ENCODE data around the gene SLC52A1.

DNA sequence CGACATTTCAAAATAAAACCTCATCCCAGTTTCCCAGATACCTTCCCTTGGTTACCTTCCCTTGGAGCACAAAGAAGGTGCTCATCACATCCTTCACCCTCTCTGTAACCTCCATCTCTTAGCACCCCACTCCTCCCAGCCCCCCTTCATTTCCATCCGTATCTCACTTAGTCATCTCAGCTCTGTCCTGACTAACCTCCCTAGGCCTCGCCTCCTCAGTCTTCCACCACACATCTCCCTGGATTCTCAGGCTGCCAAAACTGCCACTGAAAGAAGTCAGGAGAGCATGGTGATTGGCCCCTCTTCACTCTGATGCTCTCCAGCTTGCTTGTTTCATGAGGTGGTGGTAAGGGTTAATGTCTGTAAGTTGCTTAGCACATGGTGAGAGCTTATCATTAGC is 45.4 kb upstream of the SLC52A1 start:
- TF ChIP-seq POLR2A (IDR thresholded peaks at IDR 0.05): no peak
- TF ChIP-seq CTCF (IDR thresholded peaks at IDR 0.05): no peak

Data from esophagus squamous epithelium (tissue), 4 donors.